GM12873 (cell line): ENCODE results near the gene TSNAXIP1.

Source experiments
- CTCF ChIP-seq: IDR thresholded peaks from 2 replicates; pipeline ENCODE4 v1.5.1; 2012; ENCODE audit warnings: low read depth, mild to moderate bottlenecking, moderate library complexity, low read length, control low read depth; ENCODE audit not compliant: insufficient read depth; ENCODE audit errors: missing control alignments

TSNAXIP1 gene

GRCh38 chr16:67786491-67786890 lies 20.2 kb upstream of the TSNAXIP1 start:
- TF ChIP-seq CTCF = no peak

GRCh38 chr16:67790071-67790470 lies 16.6 kb upstream of the TSNAXIP1 start:
- TF ChIP-seq CTCF = no peak

- no peak for TF ChIP-seq CTCF
Observed at GRCh38 chr16:67796099-67796718, 10.5 kb upstream of the TSNAXIP1 start.

- TF ChIP-seq CTCF = no peak
Observed at GRCh38 chr16:67800338-67800926, 6.3 kb upstream of the TSNAXIP1 start.

- TF ChIP-seq CTCF = no peak
Observed at GRCh38 chr16:67801241-67801640, 5.4 kb upstream of the TSNAXIP1 start.

GRCh38 chr16:67801883-67802282 lies 4.8 kb upstream of the TSNAXIP1 start:
- no peak for TF ChIP-seq CTCF

- TF ChIP-seq CTCF = no peak
Observed at GRCh38 chr16:67803894-67804293, 2.8 kb upstream of the TSNAXIP1 start.
